PC-9 (cell line): ENCODE measurements around the gene ZNF467. TPM values are rescaled to one million over a fixed set of nuclear protein-coding genes. Genes with fewer than 3 reads are reported as not detected.

ENCODE experiments used
- BruUV-seq: library from RNA; stranded (reverse); fragments of 400-500 nt; replicated peaks from 2 replicates; lab custom pipeline; 2021; lab: Mats Ljungman, UMichigan
- CTCF ChIA-PET: fragments of 300-600 bp; sonication (Branson Sonifier 250); formaldehyde crosslinking; loops from one replicate; lab custom pipeline; 2022; ENCODE audit warnings: antibody characterized with exemption; lab: Charles Lee
- POLR2A ChIA-PET: fragments of 300-600 bp; sonication (Branson Sonifier 250); formaldehyde crosslinking; loops from one replicate; lab custom pipeline; 2022; ENCODE audit warnings: antibody characterized with exemption; ENCODE audit not compliant: unreplicated experiment; lab: Charles Lee
- DNase-seq, 2 experiments: peaks; one replicate each; pipeline versions ENCODE4 v3.0.0 to v3.0.0-alpha.2; 2015 to 2022; ENCODE audit warnings: mixed read lengths in 1 of 2
- H2AFZ ChIP-seq: fragments of 200-600 bp; sonication (generic); 2 replicates; pipeline ENCODE4 v1.8.1; 2017; ENCODE audit warnings: antibody characterized with exemption
- H3F3A ChIP-seq: fragments of 200-600 bp; sonication (generic); 2 replicates; pipeline ENCODE4 v1.8.1; 2017; ENCODE audit warnings: antibody characterized with exemption, mild to moderate bottlenecking, low read depth; ENCODE audit not compliant: insufficient read depth
- H3K27ac ChIP-seq: fragments of 200-600 bp; sonication (generic); 2 replicates; pipeline ENCODE4 v1.6.1; 2016; ENCODE audit warnings: mixed run types
- H3K27me3 ChIP-seq: fragments of 200-600 bp; sonication (generic); 2 replicates; pipeline ENCODE4 v1.6.1; 2016; ENCODE audit warnings: low read depth, mixed run types; ENCODE audit not compliant: insufficient read depth
- H3K36me3 ChIP-seq: fragments of 200-600 bp; sonication (generic); 2 replicates; pipeline ENCODE4 v1.6.1; 2016; ENCODE audit warnings: low read depth, mixed run types
- H3K4me1 ChIP-seq: fragments of 200-600 bp; sonication (generic); replicated peaks from 2 replicates; pipeline ENCODE4 v1.6.1; 2016; ENCODE audit warnings: mixed run types; ENCODE audit not compliant: insufficient read depth
- H3K4me2 ChIP-seq: fragments of 200-600 bp; sonication (generic); 2 replicates; pipeline ENCODE4 v1.6.1; 2017; ENCODE audit warnings: mixed run types
- H3K4me3 ChIP-seq: fragments of 200-600 bp; sonication (generic); 2 replicates; pipeline ENCODE4 v1.6.1; 2016; ENCODE audit warnings: mixed run types
- H3K79me2 ChIP-seq: fragments of 200-600 bp; sonication (generic); 2 replicates; pipeline ENCODE4 v1.6.1; 2017; ENCODE audit warnings: low read depth, mixed run types
- H3K9me2 ChIP-seq: fragments of 200-600 bp; sonication (generic); 2 replicates; pipeline ENCODE4 v1.8.1; 2017; ENCODE audit warnings: mild to moderate bottlenecking; ENCODE audit not compliant: insufficient read depth
- H3K9me3 ChIP-seq: fragments of 200-600 bp; sonication (generic); 2 replicates; pipeline ENCODE4 v1.8.1; 2016; ENCODE audit warnings: low read depth; ENCODE audit not compliant: insufficient read depth
- H4K20me1 ChIP-seq: fragments of 200-600 bp; sonication (generic); 2 replicates; pipeline ENCODE4 v1.8.1; 2017; ENCODE audit not compliant: insufficient read depth
- EZH2 ChIP-seq: fragments of 200-600 bp; sonication (generic); IDR thresholded peaks from 2 replicates; pipeline ENCODE4 v1.8.0; 2017; ENCODE audit warnings: antibody characterized with exemption, low read depth
- intact Hi-C: fragments of 100-400 bp; cut with micrococcal nuclease; formaldehyde crosslinking; loops from one replicate; pipeline ENCODE4 v1.10.0; 2022; ENCODE audit not compliant: unreplicated experiment
- total RNA-seq: library from RNA; stranded (reverse); gene quantifications from 2 replicates; pipeline ENCODE4 v1.2.3, GENCODE V29; 2021
- TF ChIP-seq, protein P1 (sequence below): fragments of 200-600 bp; sonication (generic); conservative IDR thresholded peaks from 2 replicates; pipeline ENCODE4 v1.6.1; 2017; ENCODE audit warnings: mixed run types, antibody characterized with exemption, mild to moderate bottlenecking, moderate library complexity

ZNF467 gene
- total RNA-seq, 1 experiment from 2014 or later: 6.6 TPM

GRCh38 chr7:149769915-149770314 is 3.5 kb downstream of the ZNF467 start:
- Histone ChIP-seq H3K4me1 (no peaks in the 10 kb centered on the region), H3K36me3 (no peaks in the 10 kb centered on the region), H3K27me3 (peaks cover 13% of the 10 kb centered on the region; the same call in 1 of the 2 replicates), H3K27ac (no peak overlapping the region), H3K4me3 (no peak overlapping the region), H3K79me2 (no peaks in the 10 kb centered on the region), H4K20me1 (no peaks in the 10 kb centered on the region), H2AFZ (no peak overlapping the region), H3K9me3 (no peaks in the 10 kb centered on the region), H3K4me2 (no peak overlapping the region), H3K9me2 (no peaks in the 10 kb centered on the region), H3F3A (peaks cover 7% of the 10 kb centered on the region; the same call in 1 of the 2 replicates)
- no TSS peak for BruUV-seq
- intact Hi-C loops: no loop called here
- DNase-seq: no peak
- ChIA-PET CTCF (interaction anchor here (0.6 kb wide), 2 partner anchors 33 to 559 kb away, joined by 3 to 5 read pairs; no protein-coding TSS in a partner anchor), POLR2A (interaction anchor here (0.6 kb wide), 1 partner anchor 28 kb away, joined by 6 read pairs; no protein-coding TSS in a partner anchor)
- TF ChIP-seq EZH2: no peak
- TF ChIP-seq, protein P1, sequence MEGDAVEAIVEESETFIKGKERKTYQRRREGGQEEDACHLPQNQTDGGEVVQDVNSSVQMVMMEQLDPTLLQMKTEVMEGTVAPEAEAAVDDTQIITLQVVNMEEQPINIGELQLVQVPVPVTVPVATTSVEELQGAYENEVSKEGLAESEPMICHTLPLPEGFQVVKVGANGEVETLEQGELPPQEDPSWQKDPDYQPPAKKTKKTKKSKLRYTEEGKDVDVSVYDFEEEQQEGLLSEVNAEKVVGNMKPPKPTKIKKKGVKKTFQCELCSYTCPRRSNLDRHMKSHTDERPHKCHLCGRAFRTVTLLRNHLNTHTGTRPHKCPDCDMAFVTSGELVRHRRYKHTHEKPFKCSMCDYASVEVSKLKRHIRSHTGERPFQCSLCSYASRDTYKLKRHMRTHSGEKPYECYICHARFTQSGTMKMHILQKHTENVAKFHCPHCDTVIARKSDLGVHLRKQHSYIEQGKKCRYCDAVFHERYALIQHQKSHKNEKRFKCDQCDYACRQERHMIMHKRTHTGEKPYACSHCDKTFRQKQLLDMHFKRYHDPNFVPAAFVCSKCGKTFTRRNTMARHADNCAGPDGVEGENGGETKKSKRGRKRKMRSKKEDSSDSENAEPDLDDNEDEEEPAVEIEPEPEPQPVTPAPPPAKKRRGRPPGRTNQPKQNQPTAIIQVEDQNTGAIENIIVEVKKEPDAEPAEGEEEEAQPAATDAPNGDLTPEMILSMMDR: no peak

DNA sequence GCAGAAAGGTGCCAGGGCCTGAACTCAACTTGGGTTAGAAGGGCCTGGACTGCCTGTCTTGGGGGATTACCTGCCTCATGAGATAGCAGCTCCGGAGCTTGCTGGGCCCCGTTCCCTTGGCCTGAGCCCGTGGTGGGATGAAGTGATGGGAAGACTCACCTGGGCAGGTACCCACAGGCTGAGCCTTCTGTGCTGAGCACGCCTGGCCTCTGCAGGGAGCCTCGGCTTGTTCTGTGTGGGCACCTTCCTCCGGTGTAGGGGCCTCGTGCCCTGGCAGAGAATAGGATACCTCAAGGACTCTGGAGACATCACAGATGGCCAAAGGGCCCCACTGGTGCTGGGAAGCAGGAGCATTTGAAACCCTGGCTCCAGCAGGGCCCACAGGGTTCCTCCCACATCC is 4.5 kb downstream of the ZNF467 start:
- no peak for TF ChIP-seq EZH2
- TF ChIP-seq, protein P1: no peak
- Histone ChIP-seq H3K79me2 (no peaks in the 10 kb centered on the region), H3K9me2 (no peaks in the 10 kb centered on the region), H4K20me1 (no peaks in the 10 kb centered on the region), H3K36me3 (no peaks in the 10 kb centered on the region), H3F3A (peaks cover 4% of the 10 kb centered on the region; the same call in 1 of the 2 replicates), H3K9me3 (no peaks in the 10 kb centered on the region), H2AFZ (no peak overlapping the region), H3K27ac (no peak overlapping the region), H3K4me1 (no peaks in the 10 kb centered on the region), H3K4me3 (no peak overlapping the region), H3K4me2 (no peak overlapping the region), H3K27me3 (0 out of 2 replicates have a peak, but pooled peaks cover 3% of the 10 kb centered on the region)
- intact Hi-C loops: no loop called here
- POLR2A ChIA-PET: no interaction called here
- DNase-seq: no peak
- CTCF ChIA-PET: no interaction called here
- BruUV-seq: no TSS peak

DNA sequence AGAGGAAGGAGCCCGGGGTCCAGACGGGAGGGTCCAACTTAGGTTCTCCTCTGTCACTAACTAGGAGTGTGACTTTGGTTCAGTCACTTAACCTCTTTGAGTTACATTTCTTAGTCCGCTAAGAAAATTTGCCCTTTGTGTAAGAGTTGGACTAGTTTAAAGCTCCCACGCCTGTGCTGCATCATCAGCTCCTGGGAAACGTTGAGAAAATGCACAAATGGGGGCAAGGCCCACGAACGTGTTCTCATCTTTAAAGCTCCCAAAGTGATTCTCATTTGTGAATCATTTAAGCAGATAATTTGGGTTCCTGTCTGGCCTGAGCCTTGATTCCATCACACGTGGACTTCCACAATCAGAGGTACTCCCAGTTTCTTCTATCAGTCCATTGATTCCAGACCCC is 6.3 kb downstream of the ZNF467 start:
- no peak overlapping the region for H3K27ac ChIP-seq
- no peak overlapping the region for H3K4me2 ChIP-seq
- 0 out of 2 replicates have a peak, but pooled peaks cover 4% of the 10 kb centered on the region for H3K27me3 ChIP-seq
- H3K79me2 ChIP-seq: no peaks in the 10 kb centered on the region
- H3K4me1 ChIP-seq: no peaks in the 10 kb centered on the region
- no peak overlapping the region for H2AFZ ChIP-seq
- TF ChIP-seq, protein P1: no peak
- no peak for TF ChIP-seq EZH2
- H3K36me3 ChIP-seq: no peaks in the 10 kb centered on the region
- H4K20me1 ChIP-seq: no peaks in the 10 kb centered on the region
- CTCF ChIA-PET: no interaction called here
- DNase-seq: no peak
- H3K9me3 ChIP-seq: no peaks in the 10 kb centered on the region
- POLR2A ChIA-PET: no interaction called here
- intact Hi-C loops: no loop called here
- no peaks in the 10 kb centered on the region for H3K9me2 ChIP-seq
- BruUV-seq: no TSS peak
- peaks cover 4% of the 10 kb centered on the region; the same call in 1 of the 2 replicates for H3F3A ChIP-seq
- H3K4me3 ChIP-seq: no peak overlapping the region
